Astrocyte (in vitro differentiated cells and primary cell): Measurements from ENCODE around the gene SHC3.

Experiments used
- CTCF ChIP-seq: IDR thresholded peaks from 2 replicates; pipeline ENCODE4 v1.5.1; 2011; ENCODE audit warnings: low read depth, mild to moderate bottlenecking, inconsistent platforms, low read length, moderate library complexity; ENCODE audit not compliant: insufficient read depth
- EZH2 ChIP-seq: IDR thresholded peaks from 2 replicates; pipeline ENCODE4 v1.6.1; 2012; ENCODE audit warnings: mild to moderate bottlenecking, low read length, inconsistent platforms; ENCODE audit not compliant: insufficient read depth

GRCh38 chr9:89071591-89071990, 107.0 kb downstream of the SHC3 start:
- TF ChIP-seq CTCF, result no peak
- TF ChIP-seq EZH2, result no peak
